ENCODE results near the gene TXNRD1.
"Not testable (repeated sequence)": the region's sequence is repeated elsewhere in the genome, so short reads cannot be mapped to it uniquely, and the experiment has no call there.

TXNRD1 gene

GRCh38 chr12:104304261-104305009 lies 88.9 kb downstream of the TXNRD1 start:
- DNase-seq (ENCODE audit: low read depth in 2 of 2): no peak

- DNase-seq (ENCODE audit: low read depth in 2 of 2): no peak
These were observed 89.8 kb downstream of the TXNRD1 start for GRCh38 chr12:104305349-104305748.

GRCh38 chr12:104306376-104306775 lies 90.8 kb downstream of the TXNRD1 start:
- DNase-seq (ENCODE audit: low read depth in 2 of 2): no peak

GRCh38 chr12:104306943-104307654 lies 91.5 kb downstream of the TXNRD1 start:
- DNase-seq (ENCODE audit: low read depth in 2 of 2): no peak

GRCh38 chr12:104307655-104308000 lies 92.0 kb downstream of the TXNRD1 start:
- DNase-seq (ENCODE audit: low read depth in 2 of 2): no peak

GRCh38 chr12:104309446-104309993 lies 93.9 kb downstream of the TXNRD1 start:
- no peak for DNase-seq (ENCODE audit: low read depth in 2 of 2)

GRCh38 chr12:104310751-104311633 lies 95.4 kb downstream of the TXNRD1 start:
- no peak for DNase-seq (ENCODE audit: low read depth in 2 of 2)

GRCh38 chr12:104312202-104312601 lies 96.6 kb downstream of the TXNRD1 start:
- no peak for DNase-seq (ENCODE audit: low read depth in 2 of 2)

GRCh38 chr12:104312654-104313053 lies 97.1 kb downstream of the TXNRD1 start:
- no peak for DNase-seq (ENCODE audit: low read depth in 2 of 2)

GRCh38 chr12:104313568-104314241 lies 98.1 kb downstream of the TXNRD1 start:
- no peak for DNase-seq (ENCODE audit: low read depth in 2 of 2)

GRCh38 chr12:104314242-104314614 lies 98.6 kb downstream of the TXNRD1 start:
- no peak for DNase-seq (ENCODE audit: low read depth in 2 of 2)

- DNase-seq (ENCODE audit: low read depth in 2 of 2): no peak
These were observed 100.0 kb downstream of the TXNRD1 start for GRCh38 chr12:104315326-104316224.

- DNase-seq (ENCODE audit: low read depth in 2 of 2): no peak
These were observed 101.4 kb downstream of the TXNRD1 start for GRCh38 chr12:104316936-104317335.

- no peak for DNase-seq (ENCODE audit: low read depth in 2 of 2)
These were observed 102.1 kb downstream of the TXNRD1 start for GRCh38 chr12:104317538-104318210.

GRCh38 chr12:104319028-104319427 lies 103.4 kb downstream of the TXNRD1 start:
- no peak for DNase-seq (ENCODE audit: low read depth in 2 of 2)

GRCh38 chr12:104319918-104320626 lies 104.5 kb downstream of the TXNRD1 start:
- no peak for DNase-seq (ENCODE audit: low read depth in 2 of 2)

- no peak for DNase-seq (ENCODE audit: low read depth in 2 of 2)
These were observed 105.0 kb downstream of the TXNRD1 start for GRCh38 chr12:104320627-104321024.

GRCh38 chr12:104321949-104322348 lies 106.4 kb downstream of the TXNRD1 start:
- no peak for DNase-seq (ENCODE audit: low read depth in 2 of 2)

GRCh38 chr12:104322533-104322932 lies 107.0 kb downstream of the TXNRD1 start:
- not testable (repeated sequence) for DNase-seq (ENCODE audit: low read depth in 2 of 2)

Measured in stimulated activated CD4-positive, alpha-beta T cell treated with anti-CD3 and anti-CD28 coated beads, Interleukin-4, amount 100 ng/mL, for 48 hours (primary cell).